Keratinocyte (primary cell): ENCODE results near the gene ATP2B1. TPM values are rescaled to one million over a fixed set of nuclear protein-coding genes. Genes with fewer than 3 reads are reported as not detected.

Experiments used
- DNase-seq: peaks from one replicate; pipeline ENCODE4 v3.0.0-alpha.2; 2011; ENCODE audit warnings: low read depth, missing footprints, low spot score
- FAIRE-seq: peaks from 2 replicates; lab custom pipeline; 2011; peaks lifted over from hg19 to GRCh38; lab: Jason Lieb, UNC
- H2AFZ ChIP-seq: 2 replicates; pipeline ENCODE4 v1.6.0; 2012; ENCODE audit warnings: low read length, control low read depth, inconsistent platforms; ENCODE audit not compliant: control insufficient read depth
- H3K27ac ChIP-seq: 2 replicates; pipeline ENCODE4 v1.5.1; 2011; ENCODE audit warnings: low read length; ENCODE audit not compliant: control insufficient read depth, insufficient read depth
- H3K27me3 ChIP-seq: 3 replicates; pipeline ENCODE4 v1.6.0; 2011; ENCODE audit warnings: low read length; ENCODE audit not compliant: control insufficient read depth, insufficient read depth; ENCODE audit errors: extremely low read depth
- H3K36me3 ChIP-seq, 2 experiments: 2 replicates in 1 of 2; 3 replicates in 1 of 2; pipeline ENCODE4 v1.5.1; 2011; ENCODE audit warnings: low read length in 2 of 2, mild to moderate bottlenecking in 1 of 2; ENCODE audit not compliant: control insufficient read depth in 2 of 2, insufficient read depth in 2 of 2; ENCODE audit errors: extremely low read depth in 1 of 2
- H3K4me1 ChIP-seq: 3 replicates; pipeline ENCODE4 v1.5.1; 2011; ENCODE audit warnings: low read length; ENCODE audit not compliant: control insufficient read depth, insufficient read depth; ENCODE audit errors: extremely low read depth
- H3K4me2 ChIP-seq: 3 replicates; pipeline ENCODE4 v1.6.0; 2011; ENCODE audit warnings: low read depth, low read length; ENCODE audit not compliant: control insufficient read depth, insufficient read depth; ENCODE audit errors: extremely low read depth
- H3K4me3 ChIP-seq, 3 experiments: fragments of 200-600 bp in 1 of 3; sonication (generic) in 1 of 3; 2 replicates in 2 of 3; 3 replicates in 1 of 3; pipeline ENCODE4 v1.5.1; 2011 to 2016; ENCODE audit warnings: low read length in 3 of 3, mild to moderate bottlenecking in 3 of 3, control low read depth in 2 of 3, inconsistent platforms in 1 of 3, low read depth in 1 of 3, mixed read lengths in 1 of 3, mixed run types in 1 of 3, moderate library complexity in 1 of 3; ENCODE audit not compliant: control insufficient read depth in 2 of 3, insufficient read depth in 2 of 3; ENCODE audit errors: extremely low read depth in 1 of 3
- H3K79me2 ChIP-seq: 2 replicates; pipeline ENCODE4 v1.6.0; 2012; ENCODE audit warnings: low read length; ENCODE audit not compliant: control insufficient read depth, insufficient read depth
- H3K9ac ChIP-seq: 3 replicates; pipeline ENCODE4 v1.6.0; 2011; ENCODE audit warnings: low read length; ENCODE audit not compliant: control insufficient read depth, insufficient read depth; ENCODE audit errors: extremely low read depth
- H3K9me1 ChIP-seq: 3 replicates; pipeline ENCODE4 v1.6.0; 2011; ENCODE audit warnings: low read length; ENCODE audit not compliant: control insufficient read depth, insufficient read depth; ENCODE audit errors: extremely low read depth
- H3K9me3 ChIP-seq: 2 replicates; pipeline ENCODE4 v1.5.1; 2012; ENCODE audit warnings: low read depth, low read length; ENCODE audit not compliant: control insufficient read depth
- H4K20me1 ChIP-seq: 3 replicates; pipeline ENCODE4 v1.6.0; 2011; ENCODE audit warnings: low read length; ENCODE audit not compliant: control insufficient read depth, insufficient read depth; ENCODE audit errors: extremely low read depth
- CTCF ChIP-seq, 3 experiments: IDR thresholded peaks in 1 of 3; conservative IDR thresholded peaks in 1 of 3; optimal IDR thresholded peaks in 1 of 3; 2 replicates in 2 of 3; 3 replicates in 1 of 3; pipeline versions ENCODE3 to v1.5.1; 2011; ENCODE audit warnings: low read length in 3 of 3, mild to moderate bottlenecking in 3 of 3, moderate library complexity in 2 of 3, control low read depth in 1 of 3, inconsistent platforms in 1 of 3; ENCODE audit not compliant: insufficient read depth in 2 of 3; ENCODE audit errors: extremely low read depth in 1 of 3
- EZH2 ChIP-seq: IDR thresholded peaks from one replicate; pipeline ENCODE4 v1.6.1; 2012; ENCODE audit warnings: inconsistent platforms, mild to moderate bottlenecking, low read length, moderate library complexity
- dilution Hi-C: fragments of 300-500 bp; cut with MboI; formaldehyde crosslinking; loops from one replicate; pipeline ENCODE4 v1.7.0; 2020; ENCODE audit warnings: low sequenced_read_pairs; ENCODE audit not compliant: extremely low pct_ligation_motif_present
- polyA plus RNA-seq, 5 experiments: library from polyadenylated mRNA; depleted of rRNA in 3 of 5; stranded (reverse) in 3 of 5; stranded (forward) in 1 of 5; unstranded in 1 of 5; fragments of >200 nt; gene quantifications; 1 replicate in 1 of 5; 2 replicates in 3 of 5; 3 replicates in 1 of 5; pipeline versions ENCODE4 v1.2.1 to v1.2.3, GENCODE V29; 2011 to 2012; ENCODE audit warnings: missing spikeins in 2 of 5, low read depth in 1 of 5, low replicate concordance in 1 of 5

The ATP2B1 gene
- polyA plus RNA-seq, 1 donor (not counting 4 experiments of a cell fraction or from before 2014, with no cell fraction given) = 24.6 TPM

DNA sequence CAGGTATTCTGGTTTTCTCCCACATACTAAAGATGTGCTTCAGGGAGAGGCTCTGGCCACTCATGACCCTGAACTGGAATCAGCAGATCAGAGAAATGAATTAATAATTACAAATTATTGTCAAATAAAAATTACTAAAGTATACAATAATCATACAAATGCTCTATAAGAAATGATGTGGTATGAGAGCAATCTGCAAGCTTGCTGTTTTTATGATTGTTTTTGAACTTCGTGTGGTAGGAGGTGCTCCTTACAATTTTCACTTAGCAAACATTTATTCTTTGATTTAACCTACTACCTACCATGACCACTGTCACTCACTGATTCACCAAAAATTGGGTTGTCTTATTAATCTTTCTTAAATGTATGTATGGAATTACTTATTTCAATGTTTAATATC, 16.2 kb downstream of the ATP2B1 start:
- Histone ChIP-seq H3K27me3 (no peaks in the 10 kb centered on the region), H3K79me2 (peaks cover 72% of the 10 kb centered on the region), H3K4me1 (peaks cover 3% of the 10 kb centered on the region), H3K4me3 (no peak overlapping the region), H3K36me3 (no peaks in the 10 kb centered on the region), H3K9me3 (no peaks in the 10 kb centered on the region), H4K20me1 (peaks cover 3% of the 10 kb centered on the region), H3K9me1 (no peaks in the 10 kb centered on the region), H3K9ac (no peak overlapping the region), H3K27ac (no peak overlapping the region), H2AFZ (no peak overlapping the region), H3K4me2 (no peak overlapping the region)
- FAIRE-seq (no peak), DNase-seq (no peak)
- dilution Hi-C loops = no loop called here
- TF ChIP-seq EZH2 (no peak), CTCF (optimal IDR thresholded peaks at IDR 0.05 in 1 of 3, IDR thresholded peaks at IDR 0.05 in 1 of 3, conservative IDR thresholded peaks at IDR 0.05 in 1 of 3; ENCODE audit: extremely low read depth in 1 of 3, insufficient read depth in 2 of 3, low read length in 3 of 3) (no peak)

DNA sequence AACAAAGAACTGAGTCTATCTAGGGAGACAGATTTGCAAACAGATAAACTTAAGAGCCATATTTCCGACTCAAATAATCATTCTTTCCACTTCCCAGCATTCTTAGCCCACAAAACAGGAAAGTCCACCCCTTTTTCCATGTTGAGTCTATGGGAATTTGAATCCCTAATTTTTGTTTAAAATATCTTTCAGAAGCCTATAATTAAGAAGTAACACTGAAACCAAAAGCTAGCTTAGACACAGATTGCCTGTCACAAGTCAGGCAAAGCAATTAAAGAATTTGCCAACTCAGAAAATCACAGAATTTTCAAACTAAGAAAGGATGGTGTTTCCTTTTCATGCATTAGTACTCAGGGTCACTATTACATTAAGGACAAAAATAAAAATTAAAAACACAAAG, 17.0 kb downstream of the ATP2B1 start:
- no peak overlapping the region for H3K4me3 ChIP-seq
- peaks cover 75% of the 10 kb centered on the region for H3K79me2 ChIP-seq
- TF ChIP-seq EZH2 (no peak), CTCF (optimal IDR thresholded peaks at IDR 0.05 in 1 of 3, IDR thresholded peaks at IDR 0.05 in 1 of 3, conservative IDR thresholded peaks at IDR 0.05 in 1 of 3; ENCODE audit: extremely low read depth in 1 of 3, insufficient read depth in 2 of 3, low read length in 3 of 3) (no peak)
- no peak overlapping the region for H3K4me2 ChIP-seq
- H4K20me1 ChIP-seq = peaks cover 5% of the 10 kb centered on the region
- no peaks in the 10 kb centered on the region for H3K9me1 ChIP-seq
- no peak for DNase-seq
- H3K27ac ChIP-seq = no peak overlapping the region
- dilution Hi-C loops = no loop called here
- H3K9ac ChIP-seq = no peak overlapping the region
- no peaks in the 10 kb centered on the region for H3K27me3 ChIP-seq
- no peak for FAIRE-seq
- H3K4me1 ChIP-seq = peaks cover 3% of the 10 kb centered on the region
- no peaks in the 10 kb centered on the region for H3K9me3 ChIP-seq
- no peak overlapping the region for H2AFZ ChIP-seq
- H3K36me3 ChIP-seq = no peaks in the 10 kb centered on the region
